ENCODE data around the gene SERPINA3. TPM values are rescaled to one million over a fixed set of nuclear protein-coding genes. Genes with fewer than 3 reads are reported as not detected.

SERPINA3 gene
- total RNA-seq, 2 donors from 2014 or later, result 57.2 to 330 TPM

DNA sequence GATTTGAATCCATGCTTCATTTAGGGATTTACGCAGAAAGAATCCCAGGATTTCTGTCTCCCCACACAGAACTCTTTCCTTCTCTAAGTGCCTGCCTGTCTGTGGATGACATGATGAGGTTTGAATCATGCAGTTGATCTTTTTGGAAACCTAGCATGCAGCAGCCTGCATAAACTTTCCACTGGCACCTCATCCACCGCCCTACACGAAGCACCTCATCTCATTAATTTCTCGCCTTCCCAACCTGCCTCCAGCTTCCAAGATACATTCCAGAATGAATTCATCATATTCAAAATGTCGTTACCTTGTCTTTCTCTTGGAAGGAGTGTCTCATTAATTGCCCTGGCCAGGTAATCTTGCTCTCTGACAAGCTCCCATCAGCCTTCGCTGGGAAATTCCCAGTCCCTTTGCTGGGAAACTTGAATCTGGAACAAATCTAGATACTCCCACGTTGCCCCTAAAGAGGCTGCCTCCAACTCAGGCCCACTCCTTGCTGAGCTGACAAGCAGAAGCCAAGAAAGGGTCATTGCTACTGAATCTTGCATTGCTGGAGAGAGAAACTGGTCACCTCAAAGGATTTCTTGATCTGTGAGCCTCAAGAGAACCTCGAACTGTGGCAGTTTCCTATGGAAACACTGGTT lies 48.2 kb downstream of the SERPINA3 start:
- TF ChIP-seq CTCF (IDR thresholded peaks at IDR 0.05), result no peak
- no peaks in the 10 kb centered on the region for H3K4me1 ChIP-seq
- DNase-seq (ENCODE audit: low spot score), result no peak

DNA sequence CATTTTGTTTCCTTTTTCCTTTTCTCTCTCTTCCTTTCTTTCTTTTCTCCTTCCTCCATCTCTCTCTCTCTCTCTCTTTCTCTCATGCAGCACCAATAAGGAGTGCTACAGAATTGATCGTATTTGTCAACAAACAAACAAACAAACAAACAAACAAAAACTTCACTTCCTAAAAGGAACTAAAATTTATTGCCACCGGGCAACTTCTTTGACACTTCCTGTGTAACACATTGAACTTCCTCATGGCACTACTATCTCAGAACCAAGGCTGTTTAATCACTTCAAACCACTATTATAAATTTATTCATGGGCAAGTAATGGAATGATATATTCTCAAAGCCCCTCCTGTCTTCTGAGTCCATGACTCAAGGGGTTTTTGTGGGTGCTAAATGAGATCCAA lies 51.3 kb downstream of the SERPINA3 start:
- H3K4me3 ChIP-seq, result no peak overlapping the region

More for the DNA sequence above, 48.2 kb downstream of the SERPINA3 start:
- no peaks in the 10 kb centered on the region for H3K36me3 ChIP-seq
- no peaks in the 10 kb centered on the region for H3K9me3 ChIP-seq
- no peaks in the 10 kb centered on the region for H3K27me3 ChIP-seq
- H3K4me3 ChIP-seq, result no peak overlapping the region
- H3K27ac ChIP-seq, result no peak overlapping the region

GRCh38 chr14:94663965-94664704 lies 51.9 kb downstream of the SERPINA3 start:
- no peak for TF ChIP-seq CTCF (IDR thresholded peaks at IDR 0.05)
- no peak for DNase-seq (ENCODE audit: low spot score)
- no peak overlapping the region for H3K4me3 ChIP-seq
- no peaks in the 10 kb centered on the region for H3K36me3 ChIP-seq
- no peak overlapping the region for H3K27ac ChIP-seq
- no peaks in the 10 kb centered on the region for H3K27me3 ChIP-seq
- H3K4me1 ChIP-seq, result no peaks in the 10 kb centered on the region
- no peaks in the 10 kb centered on the region for H3K9me3 ChIP-seq

More for the DNA sequence above, 51.3 kb downstream of the SERPINA3 start:
- H3K27me3 ChIP-seq, result no peaks in the 10 kb centered on the region
- no peaks in the 10 kb centered on the region for H3K36me3 ChIP-seq
- no peak for DNase-seq (ENCODE audit: low spot score)
- H3K4me1 ChIP-seq, result no peaks in the 10 kb centered on the region
- no peak for TF ChIP-seq CTCF (IDR thresholded peaks at IDR 0.05)
- no peak overlapping the region for H3K27ac ChIP-seq
- H3K9me3 ChIP-seq, result no peaks in the 10 kb centered on the region

DNA sequence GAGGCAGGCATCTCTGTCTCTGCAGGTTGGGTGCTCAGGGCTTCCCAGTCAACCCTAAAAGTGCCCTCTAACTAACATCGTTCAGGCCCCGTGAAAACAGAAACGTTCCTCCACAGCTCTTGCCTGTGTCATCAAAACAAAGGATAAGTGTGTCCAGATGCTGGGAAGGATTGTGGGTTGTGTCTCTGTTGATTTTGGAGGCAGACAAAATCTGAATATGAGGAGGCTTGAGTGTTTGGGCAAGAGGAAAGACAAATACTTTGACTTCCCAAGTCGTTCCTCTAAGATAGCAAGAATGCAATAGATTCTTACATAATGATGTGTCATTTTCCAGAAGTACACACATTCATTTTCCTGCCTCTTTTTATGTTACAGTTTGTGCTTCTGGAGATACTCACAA lies 52.9 kb downstream of the SERPINA3 start:
- no peak overlapping the region for H3K27ac ChIP-seq
- no peaks in the 10 kb centered on the region for H3K36me3 ChIP-seq
- no peak for DNase-seq (ENCODE audit: low spot score)
- no peak overlapping the region for H3K4me3 ChIP-seq
- H3K4me1 ChIP-seq, result no peaks in the 10 kb centered on the region
- no peaks in the 10 kb centered on the region for H3K27me3 ChIP-seq
- H3K9me3 ChIP-seq, result no peaks in the 10 kb centered on the region
- no peak for TF ChIP-seq CTCF (IDR thresholded peaks at IDR 0.05)

DNA sequence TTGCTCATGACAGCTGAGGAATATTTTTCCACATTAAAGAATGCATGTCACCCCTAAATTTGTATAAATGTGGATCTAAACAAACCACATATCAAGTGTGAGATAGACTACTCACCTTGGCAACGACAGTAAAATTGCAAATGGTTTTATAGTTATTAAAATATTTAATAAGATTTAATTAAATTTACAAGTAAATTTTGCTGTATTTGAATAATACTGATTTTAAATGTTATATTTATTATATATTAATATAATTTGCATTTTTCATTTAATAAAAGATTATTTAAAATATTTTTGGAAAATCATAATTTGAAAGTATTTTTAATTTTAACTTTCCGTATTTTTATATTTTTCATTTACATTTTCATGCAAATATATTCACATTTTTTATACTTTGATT lies 53.4 kb downstream of the SERPINA3 start:
- Histone ChIP-seq H3K27ac (no peak overlapping the region), H3K27me3 (no peaks in the 10 kb centered on the region), H3K36me3 (no peaks in the 10 kb centered on the region), H3K4me3 (no peak overlapping the region), H3K4me1 (no peaks in the 10 kb centered on the region), H3K9me3 (no peaks in the 10 kb centered on the region)
- no peak for DNase-seq (ENCODE audit: low spot score)
- TF ChIP-seq CTCF (IDR thresholded peaks at IDR 0.05), result no peak
